IPS-20b (cell line): ENCODE measurements around the gene ZNF532.

Experiments used
- H3K27ac ChIP-seq: one replicate; pipeline ENCODE4 v1.5.1; 2013; ENCODE audit warnings: low read length
- H3K27me3 ChIP-seq: 2 replicates; pipeline ENCODE4 v1.6.1; 2013; ENCODE audit warnings: mild to moderate bottlenecking, low read length, inconsistent platforms; ENCODE audit not compliant: insufficient read depth
- H3K36me3 ChIP-seq: 2 replicates; pipeline ENCODE4 v1.6.1; 2013; ENCODE audit warnings: low read depth, mild to moderate bottlenecking, inconsistent platforms, low read length, moderate library complexity; ENCODE audit not compliant: insufficient read depth
- H3K4me1 ChIP-seq: 2 replicates; pipeline ENCODE4 v1.6.1; 2013; ENCODE audit warnings: mild to moderate bottlenecking, control low read depth, inconsistent platforms, low read length, moderate library complexity; ENCODE audit not compliant: insufficient read depth
- H3K4me3 ChIP-seq: 2 replicates; pipeline ENCODE4 v1.5.1; 2013; ENCODE audit warnings: mild to moderate bottlenecking, low read length, inconsistent platforms
- H3K9ac ChIP-seq: 2 replicates; pipeline ENCODE4 v1.6.1; 2013; ENCODE audit warnings: low read depth, mild to moderate bottlenecking, inconsistent platforms, low read length, moderate library complexity
- H3K9me3 ChIP-seq: 2 replicates; pipeline ENCODE4 v1.6.1; 2013; ENCODE audit warnings: mild to moderate bottlenecking, low read depth, low read length, inconsistent platforms; ENCODE audit not compliant: insufficient read depth

Gene ZNF532

DNA sequence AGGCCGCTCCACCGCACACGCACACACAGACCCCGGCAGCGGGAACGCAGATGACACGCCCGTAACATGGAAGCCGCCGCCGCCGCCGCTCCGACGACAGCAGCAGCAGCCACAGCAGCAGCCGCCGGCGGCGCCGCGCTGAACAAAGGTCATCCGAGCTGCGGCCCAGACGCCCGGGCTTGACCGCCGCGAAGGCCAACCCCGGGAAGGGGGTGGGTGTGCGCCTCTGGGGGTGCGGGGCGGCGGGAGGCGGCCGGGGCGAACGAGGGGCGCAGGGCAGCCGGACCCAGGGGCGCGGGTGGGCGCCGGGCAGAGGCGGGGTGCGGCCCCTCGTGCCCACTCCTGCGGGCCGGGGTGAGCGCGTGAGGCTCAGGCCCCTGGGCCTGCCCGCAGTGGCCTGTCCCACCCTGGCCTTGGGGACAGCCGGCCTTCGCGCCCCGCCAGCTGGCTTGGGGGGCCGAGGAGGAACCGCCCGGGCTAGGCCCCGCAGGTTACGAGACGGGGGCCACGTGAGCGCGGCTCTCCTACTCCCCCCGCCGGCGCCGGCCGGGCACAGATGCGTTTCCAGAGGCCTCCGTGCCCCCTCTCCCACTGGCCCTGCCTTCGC lies 1.0 kb upstream of the ZNF532 start:
- no peaks in the 10 kb centered on the region for H3K27me3 ChIP-seq
- H3K36me3 ChIP-seq, result peaks cover 41% of the 10 kb centered on the region
- peak overlapping the region; percentile 64; the same call in 1 of the 2 replicates for H3K4me3 ChIP-seq
- peaks cover 6% of the 10 kb centered on the region; the same call in 1 of the 2 replicates for H3K9me3 ChIP-seq
- H3K9ac ChIP-seq, result peak overlapping the region; percentile 85
- H3K4me1 ChIP-seq, result peaks cover 73% of the 10 kb centered on the region
- peak overlapping the region; percentile 22 for H3K27ac ChIP-seq

DNA sequence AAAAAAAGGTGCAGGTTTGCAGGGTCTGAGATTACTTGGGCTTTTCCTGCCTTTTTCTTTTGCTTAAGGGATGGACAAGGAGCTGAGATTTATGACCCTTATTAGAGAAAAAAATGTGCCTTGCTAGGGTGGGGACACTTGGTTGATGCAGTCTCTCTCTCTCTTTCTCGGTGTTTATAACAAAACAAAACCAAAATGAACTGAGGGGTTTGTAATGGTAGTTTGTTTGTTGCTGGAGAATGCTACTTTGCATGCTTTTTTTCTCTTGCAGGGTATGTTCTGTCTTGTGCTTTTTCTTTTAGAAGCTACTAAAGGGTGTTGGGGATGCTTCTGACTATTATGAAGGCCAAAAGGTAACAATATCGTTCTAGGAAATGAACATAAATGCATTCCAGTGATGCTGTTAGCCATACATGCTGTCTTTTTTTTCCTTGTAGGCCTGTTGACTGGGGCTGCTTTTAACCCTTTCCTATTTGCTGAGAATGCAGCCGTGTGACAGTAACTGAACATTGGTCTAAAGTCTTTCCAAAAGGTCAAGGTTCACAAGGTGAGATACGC lies 435 bp downstream of the ZNF532 start:
- peak overlapping the region; percentile 94 for H3K27ac ChIP-seq
- no peaks in the 10 kb centered on the region for H3K27me3 ChIP-seq
- peak overlapping the region; percentile 64 for H3K4me3 ChIP-seq
- H3K36me3 ChIP-seq, result peaks cover 56% of the 10 kb centered on the region
- H3K9me3 ChIP-seq, result peaks cover 7% of the 10 kb centered on the region; the same call in 1 of the 2 replicates
- H3K9ac ChIP-seq, result peak overlapping the region; percentile 85
- H3K4me1 ChIP-seq, result peaks cover 68% of the 10 kb centered on the region

- Histone ChIP-seq H3K4me3 (peak overlapping the region; percentile 64), H3K9me3 (peaks cover 7% of the 10 kb centered on the region; the same call in 1 of the 2 replicates), H3K4me1 (peaks cover 65% of the 10 kb centered on the region), H3K27ac (peak overlapping the region; percentile 94), H3K36me3 (peaks cover 62% of the 10 kb centered on the region), H3K27me3 (no peaks in the 10 kb centered on the region), H3K9ac (peak overlapping the region; percentile 85)
These were observed 1.0 kb downstream of the ZNF532 start for GRCh38 chr18:58865701-58866065.

- Histone ChIP-seq H3K4me3 (peak overlapping the region; percentile 64), H3K27ac (peak overlapping the region; percentile 94), H3K4me1 (peaks cover 59% of the 10 kb centered on the region), H3K9me3 (peaks cover 7% of the 10 kb centered on the region; the same call in 1 of the 2 replicates), H3K9ac (peak overlapping the region; percentile 85), H3K27me3 (no peaks in the 10 kb centered on the region), H3K36me3 (peaks cover 67% of the 10 kb centered on the region)
These were observed 1.5 kb downstream of the ZNF532 start for GRCh38 chr18:58866066-58866772.

- H3K27ac ChIP-seq, result peak overlapping the region; percentile 94
- peak overlapping the region; percentile 85 for H3K9ac ChIP-seq
- no peaks in the 10 kb centered on the region for H3K27me3 ChIP-seq
- peaks cover 54% of the 10 kb centered on the region for H3K4me1 ChIP-seq
- H3K9me3 ChIP-seq, result peaks cover 7% of the 10 kb centered on the region; the same call in 1 of the 2 replicates
- H3K36me3 ChIP-seq, result peaks cover 72% of the 10 kb centered on the region
- peak overlapping the region; percentile 64 for H3K4me3 ChIP-seq
These were observed 2.1 kb downstream of the ZNF532 start for GRCh38 chr18:58866773-58867150.

- Histone ChIP-seq H3K4me1 (peaks cover 47% of the 10 kb centered on the region), H3K4me3 (peak overlapping the region; percentile 64), H3K36me3 (peaks cover 79% of the 10 kb centered on the region), H3K9ac (peak overlapping the region; percentile 85), H3K9me3 (peaks cover 7% of the 10 kb centered on the region; the same call in 1 of the 2 replicates), H3K27me3 (no peaks in the 10 kb centered on the region), H3K27ac (peak overlapping the region; percentile 94)
These were observed 2.7 kb downstream of the ZNF532 start for GRCh38 chr18:58867281-58867961.

GRCh38 chr18:58868440-58868839 lies 3.8 kb downstream of the ZNF532 start:
- no peak overlapping the region for H3K9ac ChIP-seq
- H3K9me3 ChIP-seq, result peaks cover 7% of the 10 kb centered on the region; the same call in 1 of the 2 replicates
- H3K4me1 ChIP-seq, result peaks cover 45% of the 10 kb centered on the region
- H3K36me3 ChIP-seq, result peaks cover 89% of the 10 kb centered on the region
- peak overlapping the region; percentile 1 for H3K27ac ChIP-seq
- H3K27me3 ChIP-seq, result no peaks in the 10 kb centered on the region
- H3K4me3 ChIP-seq, result peak overlapping the region; percentile 5; the same call in 1 of the 2 replicates

DNA sequence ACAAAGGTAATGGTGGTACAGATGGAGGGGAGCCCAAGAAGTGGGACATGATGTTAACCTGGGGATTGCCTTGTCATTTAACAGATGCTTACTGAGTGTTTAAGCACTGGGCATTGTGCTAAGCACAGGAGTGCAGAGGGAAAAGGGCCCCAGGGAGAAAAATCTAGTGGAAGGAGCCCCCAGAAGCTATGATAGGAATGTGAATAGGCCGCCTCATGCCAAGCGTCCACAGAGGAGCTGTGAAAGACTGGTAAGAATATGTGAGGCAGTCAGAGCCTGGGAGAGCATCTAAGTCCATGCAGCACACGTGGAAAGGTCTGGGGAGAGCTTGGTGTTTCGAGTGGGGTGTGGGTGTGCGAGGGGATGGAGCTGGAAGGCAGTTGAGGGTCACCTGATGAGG lies 5.5 kb downstream of the ZNF532 start:
- Histone ChIP-seq H3K9me3 (peaks cover 7% of the 10 kb centered on the region; the same call in 1 of the 2 replicates), H3K9ac (no peak overlapping the region), H3K4me1 (peaks cover 40% of the 10 kb centered on the region), H3K4me3 (no peak overlapping the region), H3K36me3 (peaks cover 97% of the 10 kb centered on the region), H3K27ac (no peak overlapping the region), H3K27me3 (no peaks in the 10 kb centered on the region)

- H3K9me3 ChIP-seq, result peaks cover 7% of the 10 kb centered on the region; the same call in 1 of the 2 replicates
- peaks cover 35% of the 10 kb centered on the region for H3K4me1 ChIP-seq
- peaks cover 97% of the 10 kb centered on the region for H3K36me3 ChIP-seq
- no peak overlapping the region for H3K4me3 ChIP-seq
- H3K9ac ChIP-seq, result no peak overlapping the region
- H3K27me3 ChIP-seq, result no peaks in the 10 kb centered on the region
- no peak overlapping the region for H3K27ac ChIP-seq
These were observed 5.9 kb downstream of the ZNF532 start for GRCh38 chr18:58870621-58871020.

- Histone ChIP-seq H3K27me3 (no peaks in the 10 kb centered on the region), H3K9ac (no peak overlapping the region), H3K4me1 (peaks cover 24% of the 10 kb centered on the region; the same call in 1 of the 2 replicates), H3K4me3 (no peak overlapping the region), H3K36me3 (peaks cover 96% of the 10 kb centered on the region), H3K9me3 (peaks cover 7% of the 10 kb centered on the region; the same call in 1 of the 2 replicates), H3K27ac (no peak overlapping the region)
These were observed 7.1 kb downstream of the ZNF532 start for GRCh38 chr18:58871514-58872420.
